Right atrium auricular region (tissue), 2 donors: ENCODE results near the gene CAPG. TPM values are rescaled to one million over a fixed set of nuclear protein-coding genes. Genes with fewer than 3 reads are reported as not detected.
"Not testable (repeated sequence)": the region's sequence is repeated elsewhere in the genome, so short reads cannot be mapped to it uniquely, and the experiment has no call there.

Experiments
- DNase-seq: peaks from one replicate; pipeline ENCODE4 v3.0.0-alpha.2; 2019; ENCODE audit warnings: low spot score
- H3K27ac ChIP-seq, 2 donors: fragments of 200-600 bp; sonication (generic); 1 replicate in 1 of 2; 2 replicates in 1 of 2; pipeline ENCODE4 v1.5.1; 2016 to 2019
- H3K27me3 ChIP-seq, 2 donors: fragments of 200-600 bp; sonication (generic); one replicate each; pipeline versions ENCODE4 v1.5.1 to v1.6.0; 2017 to 2019
- H3K36me3 ChIP-seq: fragments of 200-600 bp; sonication (generic); one replicate; pipeline ENCODE4 v1.5.1; 2016
- H3K4me1 ChIP-seq, 2 donors: fragments of 200-600 bp; sonication (generic); one replicate each; pipeline versions ENCODE4 v1.5.1 to v1.6.0; 2017 to 2019
- H3K4me3 ChIP-seq, 2 donors: fragments of 200-600 bp; sonication (generic); 1 replicate in 1 of 2; 2 replicates in 1 of 2; pipeline ENCODE4 v1.5.1; 2017 to 2019; ENCODE audit warnings: mild to moderate bottlenecking in 1 of 2, moderate library complexity in 1 of 2
- H3K9me3 ChIP-seq, 2 donors: fragments of 200-600 bp; sonication (generic); one replicate each; pipeline ENCODE4 v1.5.1; 2019
- CTCF ChIP-seq, 2 donors: fragments of 200-600 bp; sonication (generic); IDR thresholded peaks; one replicate each; pipeline ENCODE4 v1.5.1; 2019; ENCODE audit warnings: antibody characterized with exemption in 2 of 2
- total RNA-seq, 2 donors: library from RNA; depleted of rRNA; stranded (reverse); fragments of >200 nt; gene quantifications; one replicate each; pipeline ENCODE4 v1.1.0, GENCODE V29; 2016

The CAPG gene
- total RNA-seq, 2 donors from 2014 or later: 8.7 to 43.4 TPM

GRCh38 chr2:85440729-85441128, 30.6 kb upstream of the CAPG start:
- Histone ChIP-seq H3K36me3 (no peaks in the 10 kb centered on the region), H3K4me1 (peaks cover 0 to 46% of the 10 kb centered on the region in 2 donors), H3K4me3 (no peak overlapping the region), H3K27ac (no peak overlapping the region), H3K9me3 (no peaks in the 10 kb centered on the region), H3K27me3 (no peaks in the 10 kb centered on the region)
- DNase-seq: no peak
- TF ChIP-seq CTCF (IDR thresholded peaks at IDR 0.05): no peak

- H3K9me3 ChIP-seq: no peaks in the 10 kb centered on the region
- H3K27ac ChIP-seq: no peak overlapping the region
- no peak overlapping the region for H3K4me3 ChIP-seq
- no peak for TF ChIP-seq CTCF (IDR thresholded peaks at IDR 0.05)
- DNase-seq: no peak
- H3K36me3 ChIP-seq: no peaks in the 10 kb centered on the region
- peaks cover 0 to 46% of the 10 kb centered on the region in 2 donors for H3K4me1 ChIP-seq
- H3K27me3 ChIP-seq: no peaks in the 10 kb centered on the region
Measured at GRCh38 chr2:85439986-85440385, 29.8 kb upstream of the CAPG start.

- not testable (repeated sequence) for H3K36me3 ChIP-seq, DNase-seq, H3K9me3 ChIP-seq, H3K27me3 ChIP-seq, H3K4me3 ChIP-seq
- Histone ChIP-seq H3K4me1 (peaks cover 0 to 46% of the 10 kb centered on the region in 2 donors), H3K27ac (peak overlapping the region in 1 of 2 donors; percentile 97)
Measured at GRCh38 chr2:85439569-85439968, 29.4 kb upstream of the CAPG start.

GRCh38 chr2:85439025-85439472, 28.9 kb upstream of the CAPG start:
- H3K9me3 ChIP-seq: no peaks in the 10 kb centered on the region
- TF ChIP-seq CTCF (IDR thresholded peaks at IDR 0.05): no peak
- H3K27ac ChIP-seq: peak overlapping the region; percentile 95 to 97
- no peaks in the 10 kb centered on the region for H3K27me3 ChIP-seq
- no peak for DNase-seq
- peaks cover 0 to 52% of the 10 kb centered on the region in 2 donors for H3K4me1 ChIP-seq
- H3K36me3 ChIP-seq: no peaks in the 10 kb centered on the region
- no peak overlapping the region for H3K4me3 ChIP-seq

GRCh38 chr2:85438201-85439024, 28.2 kb upstream of the CAPG start:
- DNase-seq: no peak
- Histone ChIP-seq H3K4me3 (peak overlapping the region; percentile 31 to 48), H3K4me1 (peaks cover 0 to 58% of the 10 kb centered on the region in 2 donors)

More at GRCh38 chr2:85438201-85439024, 28.2 kb upstream of the CAPG start:
- Histone ChIP-seq H3K9me3 (no peaks in the 10 kb centered on the region), H3K36me3 (no peaks in the 10 kb centered on the region), H3K27me3 (no peaks in the 10 kb centered on the region), H3K27ac (peak overlapping the region; percentile 95 to 97)
- no peak for TF ChIP-seq CTCF (IDR thresholded peaks at IDR 0.05)
